Measurements from ENCODE around the gene AFAP1. TPM values are rescaled to one million over a fixed set of nuclear protein-coding genes. Genes with fewer than 3 reads are reported as not detected.

The AFAP1 gene
- total and polyA plus RNA-seq, 2 donors (not counting 3 experiments of a cell fraction or from before 2014, with no cell fraction given) = 32.3 to 103 TPM

DNA sequence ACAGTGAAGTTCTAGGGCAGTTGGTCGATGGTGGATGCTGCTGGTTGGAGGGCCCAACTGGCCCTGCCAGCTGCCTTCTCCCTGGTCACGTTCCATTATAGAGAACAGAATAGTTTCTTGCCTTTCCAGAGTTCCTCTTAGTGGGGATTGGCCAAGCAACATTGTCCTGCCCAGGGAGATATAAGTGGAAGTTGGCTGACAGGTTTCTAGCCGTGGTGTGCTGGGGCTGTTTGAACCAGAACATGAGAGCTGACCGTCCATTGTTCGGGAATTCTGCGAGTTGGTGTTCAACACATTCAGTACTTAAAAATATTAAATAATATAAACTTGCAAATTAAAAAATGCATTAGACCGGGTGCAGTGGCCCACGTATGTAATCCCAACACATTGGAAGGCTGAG, 3.5 kb upstream of the AFAP1 start:
- BruUV-seq (replicated peaks) = no TSS peak
- TF ChIP-seq, protein P1, sequence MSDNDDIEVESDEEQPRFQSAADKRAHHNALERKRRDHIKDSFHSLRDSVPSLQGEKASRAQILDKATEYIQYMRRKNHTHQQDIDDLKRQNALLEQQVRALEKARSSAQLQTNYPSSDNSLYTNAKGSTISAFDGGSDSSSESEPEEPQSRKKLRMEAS (IDR thresholded peaks at IDR 0.05; ENCODE audit: insufficient read depth, insufficient read length) = no peak
- TF ChIP-seq FOS (IDR thresholded peaks at IDR 0.05; ENCODE audit: borderline replicate concordance, insufficient read depth, low read length) (no peak), JUN (IDR thresholded peaks at IDR 0.05; ENCODE audit: borderline replicate concordance, insufficient read depth, insufficient read length, low read depth) (no peak), EZH2 (IDR thresholded peaks at IDR 0.05; ENCODE audit: borderline replicate concordance, low read depth, low read length, severe bottlenecking) (no peak), MYC (IDR thresholded peaks at IDR 0.05; ENCODE audit: low read depth, low read length) (no peak), POLR2AphosphoS5 (IDR thresholded peaks at IDR 0.05; ENCODE audit: insufficient read depth, low read depth, low read length) (no peak), POLR2A (IDR thresholded peaks at IDR 0.05; ENCODE audit: low read depth, low read length) (no peak), GATA2 (IDR thresholded peaks at IDR 0.05; ENCODE audit: insufficient read depth, insufficient read length, low read depth, low read length) (no peak)
- TF ChIP-seq, protein P2, sequence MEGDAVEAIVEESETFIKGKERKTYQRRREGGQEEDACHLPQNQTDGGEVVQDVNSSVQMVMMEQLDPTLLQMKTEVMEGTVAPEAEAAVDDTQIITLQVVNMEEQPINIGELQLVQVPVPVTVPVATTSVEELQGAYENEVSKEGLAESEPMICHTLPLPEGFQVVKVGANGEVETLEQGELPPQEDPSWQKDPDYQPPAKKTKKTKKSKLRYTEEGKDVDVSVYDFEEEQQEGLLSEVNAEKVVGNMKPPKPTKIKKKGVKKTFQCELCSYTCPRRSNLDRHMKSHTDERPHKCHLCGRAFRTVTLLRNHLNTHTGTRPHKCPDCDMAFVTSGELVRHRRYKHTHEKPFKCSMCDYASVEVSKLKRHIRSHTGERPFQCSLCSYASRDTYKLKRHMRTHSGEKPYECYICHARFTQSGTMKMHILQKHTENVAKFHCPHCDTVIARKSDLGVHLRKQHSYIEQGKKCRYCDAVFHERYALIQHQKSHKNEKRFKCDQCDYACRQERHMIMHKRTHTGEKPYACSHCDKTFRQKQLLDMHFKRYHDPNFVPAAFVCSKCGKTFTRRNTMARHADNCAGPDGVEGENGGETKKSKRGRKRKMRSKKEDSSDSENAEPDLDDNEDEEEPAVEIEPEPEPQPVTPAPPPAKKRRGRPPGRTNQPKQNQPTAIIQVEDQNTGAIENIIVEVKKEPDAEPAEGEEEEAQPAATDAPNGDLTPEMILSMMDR (IDR thresholded peaks at IDR 0.05; ENCODE audit: extremely low read depth in 1 of 2, insufficient read depth in 1 of 2, low read depth in 1 of 2, low read length in 2 of 2) = no peak
- no peaks in the 10 kb centered on the region for H3K36me3 ChIP-seq (ENCODE audit: control insufficient read depth in 2 of 2, extremely low read depth in 1 of 2, insufficient read depth in 2 of 2, low read length in 2 of 2)
- FAIRE-seq (no peak), DNase-seq (ENCODE audit: low read depth, low spot score) (no peak)
- dilution Hi-C loops (cut with MboI; ENCODE audit: extremely low pct_ligation_motif_present, low sequenced_read_pairs) (no loop called here), intact Hi-C loops (cut with micrococcal nuclease) (no loop called here)
- no peak overlapping the region for H2AFZ ChIP-seq (ENCODE audit: low read depth, low read length)
- H3K4me1 ChIP-seq (ENCODE audit: control insufficient read depth, extremely low read depth, insufficient read depth, low read length) = peaks cover 4% of the 10 kb centered on the region
- CTCF ChIA-PET = no interaction called here
- no peak overlapping the region for H3K9ac ChIP-seq (replicated peaks; ENCODE audit: extremely low read depth, insufficient read depth, low read length)
- no peaks in the 10 kb centered on the region for H4K20me1 ChIP-seq (replicated peaks; ENCODE audit: control insufficient read depth, extremely low read depth, insufficient read depth, low read length)
- no peaks in the 10 kb centered on the region for H3K9me3 ChIP-seq (replicated peaks; ENCODE audit: control insufficient read depth, insufficient read depth, low read length)
- H3K9me1 ChIP-seq (replicated peaks; ENCODE audit: control insufficient read depth, extremely low read depth, insufficient read depth, low read length) = no peaks in the 10 kb centered on the region
- H3K4me3 ChIP-seq (replicated peaks in 1 of 3; ENCODE audit: insufficient read depth in 1 of 3, low read depth in 1 of 3, low read length in 3 of 3) = no peak overlapping the region
- POLR2A ChIA-PET = no interaction called here
- no peak overlapping the region for H3K27ac ChIP-seq (ENCODE audit: insufficient read depth, low read depth, low read length)
- no peaks in the 10 kb centered on the region for H3K27me3 ChIP-seq (ENCODE audit: control insufficient read depth in 2 of 2, insufficient read depth in 2 of 2, low read length in 2 of 2)
- H3K4me2 ChIP-seq (ENCODE audit: insufficient read depth, low read length) = no peak overlapping the region
- H3K79me2 ChIP-seq (ENCODE audit: control insufficient read depth, insufficient read depth, low read length) = peaks cover 13% of the 10 kb centered on the region
